Activated CD4-positive, alpha-beta T cell treated with anti-CD3 and anti-CD28 coated beads, Interleukin-2, Interleukin-6, amounts not matched to agents 100 ng/mL and 50 ng/mL, durations not matched to agents 16 hours and 8 hours (primary cell): ENCODE results near the gene FAM229B.
"Not testable (repeated sequence)": the region's sequence is repeated elsewhere in the genome, so short reads cannot be mapped to it uniquely, and the experiment has no call there.

ENCODE experiments used
- DNase-seq: peaks from one replicate; pipeline ENCODE4 v3.0.0-alpha.2; 2020

Gene FAM229B

GRCh38 chr6:112087136-112087911 lies at the start of gene FAM229B, which contains the start of gene TUBE1:
Gene FAM229B, plus strand, starts transcription at chr6:112087591. Its CDS starts 11,693 bp downstream, at chr6:112099284.
Gene TUBE1, minus strand, starts transcription at chr6:112087482. Its CDS starts 48 bp downstream, at chr6:112087434.
- peak; percentile 94 for DNase-seq

GRCh38 chr6:112037783-112038216 lies 49.6 kb upstream of the FAM229B start:
- peak; percentile 14 for DNase-seq

GRCh38 chr6:112038268-112038667 lies 49.1 kb upstream of the FAM229B start:
- no peak for DNase-seq

GRCh38 chr6:112038756-112039430 lies 48.5 kb upstream of the FAM229B start:
- DNase-seq = no peak

- no peak for DNase-seq
These were observed 48.0 kb upstream of the FAM229B start for GRCh38 chr6:112039431-112039770.

GRCh38 chr6:112040956-112041355 lies 46.4 kb upstream of the FAM229B start:
- no peak for DNase-seq

- no peak for DNase-seq
These were observed 45.9 kb upstream of the FAM229B start for GRCh38 chr6:112041535-112041934.

GRCh38 chr6:112043032-112044007 lies 44.1 kb upstream of the FAM229B start:
- peak; percentile 97 for DNase-seq

GRCh38 chr6:112044196-112044595 lies 43.2 kb upstream of the FAM229B start:
- no peak for DNase-seq

- no peak for DNase-seq
These were observed 42.5 kb upstream of the FAM229B start for GRCh38 chr6:112044856-112045255.

GRCh38 chr6:112047523-112047922 lies 39.9 kb upstream of the FAM229B start:
- DNase-seq = not testable (repeated sequence)

- DNase-seq = no peak
These were observed 38.2 kb upstream of the FAM229B start for GRCh38 chr6:112049026-112049799.

GRCh38 chr6:112049996-112050395 lies 37.4 kb upstream of the FAM229B start:
- no peak for DNase-seq

- no peak for DNase-seq
These were observed 37.0 kb upstream of the FAM229B start for GRCh38 chr6:112050429-112050828.

GRCh38 chr6:112051251-112051740 lies 36.1 kb upstream of the FAM229B start:
- DNase-seq = not testable (repeated sequence)

- no peak for DNase-seq
These were observed 33.4 kb upstream of the FAM229B start, which contains the start of gene CCN6 for GRCh38 chr6:112054001-112054400. Gene CCN6, plus strand, starts transcription at chr6:112054104. Its CDS starts 254 bp downstream, at chr6:112054358.

GRCh38 chr6:112054555-112055190 lies 32.7 kb upstream of the FAM229B start:
- no peak for DNase-seq

- no peak for DNase-seq
These were observed 29.0 kb upstream of the FAM229B start for GRCh38 chr6:112058243-112059032.

GRCh38 chr6:112061605-112062004 lies 25.8 kb upstream of the FAM229B start:
- no peak for DNase-seq

GRCh38 chr6:112062966-112063365 lies 24.4 kb upstream of the FAM229B start:
- DNase-seq = no peak
